Smooth muscle cell (in vitro differentiated cells): ENCODE data around the gene ZNF784. TPM values are rescaled to one million over a fixed set of nuclear protein-coding genes. Genes with fewer than 3 reads are reported as not detected.

Source experiments
- DNase-seq: peaks from one replicate; lab custom pipeline; 2025; ENCODE audit not compliant: unreplicated experiment; lab: John Stamatoyannopoulos, UW
- H2AFZ ChIP-seq: fragments of 200-600 bp; sonication (generic); 2 replicates; pipeline ENCODE4 v1.6.0; 2016; ENCODE audit warnings: antibody characterized with exemption, low read depth, mild to moderate bottlenecking
- H3F3A ChIP-seq: fragments of 200-600 bp; sonication (generic); 2 replicates; pipeline ENCODE4 v1.6.0; 2017; ENCODE audit warnings: antibody characterized with exemption, low read depth
- H3K27ac ChIP-seq: fragments of 200-600 bp; sonication (generic); 2 replicates; pipeline ENCODE4 v1.5.1; 2016; ENCODE audit warnings: low read depth, mild to moderate bottlenecking
- H3K27me3 ChIP-seq: fragments of 200-600 bp; sonication (generic); 2 replicates; pipeline ENCODE4 v1.6.1; 2016; ENCODE audit warnings: low read depth, mild to moderate bottlenecking
- H3K36me3 ChIP-seq: fragments of 200-600 bp; sonication (generic); 2 replicates; pipeline ENCODE4 v1.5.1; 2016; ENCODE audit warnings: low read depth
- H3K4me1 ChIP-seq: fragments of 200-600 bp; sonication (generic); 2 replicates; pipeline ENCODE4 v1.5.1; 2016; ENCODE audit warnings: low read depth
- H3K4me2 ChIP-seq: fragments of 200-600 bp; sonication (generic); 2 replicates; pipeline ENCODE4 v1.6.0; 2016; ENCODE audit warnings: mild to moderate bottlenecking
- H3K4me3 ChIP-seq: fragments of 200-600 bp; sonication (generic); 2 replicates; pipeline ENCODE4 v1.5.1; 2016; ENCODE audit warnings: mild to moderate bottlenecking
- H3K79me2 ChIP-seq: fragments of 200-600 bp; sonication (generic); 2 replicates; pipeline ENCODE4 v1.6.0; 2016; ENCODE audit warnings: low read depth, mild to moderate bottlenecking
- H3K9ac ChIP-seq: fragments of 200-600 bp; sonication (generic); 2 replicates; pipeline ENCODE4 v1.6.0; 2016; ENCODE audit warnings: low read depth
- H3K9me3 ChIP-seq: fragments of 200-600 bp; sonication (generic); replicated peaks from 2 replicates; pipeline ENCODE4 v1.5.1; 2016; ENCODE audit warnings: low read depth
- H4K20me1 ChIP-seq: fragments of 200-600 bp; sonication (generic); 2 replicates; pipeline ENCODE4 v1.6.0; 2016; ENCODE audit warnings: low read depth
- WGBS: methylation state at CpG from one replicate; pipeline ENCODE4 v1.1.7; 2016; ENCODE audit warnings: low lambda C conversion rate; 5-methylcytosine and 5-hydroxymethylcytosine counted together
- polyA plus RNA-seq: library from polyadenylated mRNA; unstranded; fragments of >200 nt; fragmentation: Nextera tagmentation; extraction: Ambion mirVana; gene quantifications from 2 replicates; pipeline ENCODE4 v1.2.1, GENCODE V29; 2016
- total RNA-seq: library from RNA; depleted of rRNA; stranded (reverse); fragments of >200 nt; gene quantifications from 2 replicates; pipeline ENCODE4 v1.2.3, GENCODE V29; 2014
- TF ChIP-seq, protein P1 (sequence below): fragments of 200-600 bp; sonication (generic); IDR thresholded peaks from 2 replicates; pipeline ENCODE4 v1.5.1; 2017; ENCODE audit warnings: borderline replicate concordance, mild to moderate bottlenecking, antibody characterized with exemption; ENCODE audit not compliant: insufficient read depth, poor library complexity, severe bottlenecking

Gene ZNF784
- total and polyA plus RNA-seq, 2 experiments from 2014 or later: 3.1 to 7.3 TPM

DNA sequence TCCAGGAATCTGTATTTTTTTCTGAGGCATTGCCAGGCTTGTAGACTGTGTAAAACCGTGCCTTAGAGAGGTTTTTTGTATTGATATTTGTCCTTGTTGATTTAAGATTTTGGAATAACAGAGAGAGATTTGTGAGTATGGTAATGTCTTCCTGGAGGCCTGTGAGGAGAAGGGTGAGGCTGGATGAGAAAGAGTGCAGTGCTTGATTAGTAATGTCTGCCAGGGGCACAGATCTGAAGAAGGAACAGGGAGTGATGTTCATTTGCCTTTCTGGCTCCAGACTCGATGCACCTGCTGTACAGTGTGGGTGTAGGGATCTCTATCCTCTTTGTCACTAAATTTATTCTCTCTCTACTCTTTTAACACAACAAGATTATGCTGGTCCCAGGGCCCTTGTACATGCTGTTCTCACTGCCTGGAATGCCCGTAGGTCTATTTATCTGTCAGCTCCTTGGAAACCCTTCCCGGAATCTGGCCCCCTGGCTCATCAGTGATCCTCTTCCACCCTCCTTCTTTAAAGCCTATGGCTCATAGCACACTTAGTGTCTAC is 29.3 kb downstream of the ZNF784 start:
- Histone ChIP-seq H3K4me2 (no peak overlapping the region), H3F3A (no peaks in the 10 kb centered on the region), H3K9ac (no peak overlapping the region), H3K4me1 (no peaks in the 10 kb centered on the region), H2AFZ (no peak overlapping the region), H3K27me3 (no peaks in the 10 kb centered on the region), H3K36me3 (no peaks in the 10 kb centered on the region), H4K20me1 (no peaks in the 10 kb centered on the region), H3K9me3 (no peaks in the 10 kb centered on the region), H3K27ac (no peak overlapping the region), H3K79me2 (no peaks in the 10 kb centered on the region), H3K4me3 (no peak overlapping the region)
- TF ChIP-seq, protein P1, sequence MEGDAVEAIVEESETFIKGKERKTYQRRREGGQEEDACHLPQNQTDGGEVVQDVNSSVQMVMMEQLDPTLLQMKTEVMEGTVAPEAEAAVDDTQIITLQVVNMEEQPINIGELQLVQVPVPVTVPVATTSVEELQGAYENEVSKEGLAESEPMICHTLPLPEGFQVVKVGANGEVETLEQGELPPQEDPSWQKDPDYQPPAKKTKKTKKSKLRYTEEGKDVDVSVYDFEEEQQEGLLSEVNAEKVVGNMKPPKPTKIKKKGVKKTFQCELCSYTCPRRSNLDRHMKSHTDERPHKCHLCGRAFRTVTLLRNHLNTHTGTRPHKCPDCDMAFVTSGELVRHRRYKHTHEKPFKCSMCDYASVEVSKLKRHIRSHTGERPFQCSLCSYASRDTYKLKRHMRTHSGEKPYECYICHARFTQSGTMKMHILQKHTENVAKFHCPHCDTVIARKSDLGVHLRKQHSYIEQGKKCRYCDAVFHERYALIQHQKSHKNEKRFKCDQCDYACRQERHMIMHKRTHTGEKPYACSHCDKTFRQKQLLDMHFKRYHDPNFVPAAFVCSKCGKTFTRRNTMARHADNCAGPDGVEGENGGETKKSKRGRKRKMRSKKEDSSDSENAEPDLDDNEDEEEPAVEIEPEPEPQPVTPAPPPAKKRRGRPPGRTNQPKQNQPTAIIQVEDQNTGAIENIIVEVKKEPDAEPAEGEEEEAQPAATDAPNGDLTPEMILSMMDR: no peak
- no peak for DNase-seq
- 98% methylated on average over 4 of the region's 4 CpGs for WGBS

DNA sequence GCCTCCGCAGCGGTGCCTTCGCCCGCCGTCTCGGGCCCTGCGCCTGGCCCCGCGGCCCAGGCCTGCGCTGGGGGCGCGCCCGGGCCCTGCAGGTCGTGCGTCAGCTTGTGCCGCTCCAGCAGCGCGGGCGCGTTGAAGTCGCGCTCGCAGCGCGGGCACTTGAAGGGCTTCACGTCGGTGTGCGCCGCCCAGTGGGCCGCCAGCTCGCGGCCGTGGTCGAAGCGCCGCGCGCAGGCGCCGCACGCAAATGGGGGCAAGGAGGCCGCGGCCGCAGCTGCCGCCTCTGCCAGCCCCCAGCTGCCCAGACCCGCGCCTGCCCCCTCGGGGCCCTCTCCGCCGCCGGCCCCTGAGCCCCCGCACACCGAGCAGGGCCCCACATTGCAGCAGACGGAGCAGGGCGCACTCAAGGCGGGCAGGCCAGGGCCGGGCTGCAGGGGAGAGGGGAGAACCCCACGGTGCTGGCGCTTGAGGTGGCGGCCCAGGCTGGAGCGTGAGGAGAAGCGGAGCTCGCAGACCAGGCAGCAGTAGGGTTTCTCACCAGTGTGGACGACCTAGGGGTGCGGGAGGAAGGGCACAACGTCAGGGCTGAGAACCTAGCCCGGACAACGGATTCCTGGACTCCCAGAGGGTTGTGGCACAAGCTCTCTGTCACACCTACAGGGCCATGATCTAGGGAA is 31.1 kb downstream of the ZNF784 start:
- H3K27ac ChIP-seq: no peak overlapping the region
- no peak overlapping the region for H3K4me2 ChIP-seq
- H4K20me1 ChIP-seq: no peaks in the 10 kb centered on the region
- no peak overlapping the region for H2AFZ ChIP-seq
- no peaks in the 10 kb centered on the region for H3K36me3 ChIP-seq
- H3K4me3 ChIP-seq: no peak overlapping the region
- no peaks in the 10 kb centered on the region for H3K79me2 ChIP-seq
- TF ChIP-seq, protein P1: no peak
- H3F3A ChIP-seq: no peaks in the 10 kb centered on the region
- DNase-seq: no peak
- H3K4me1 ChIP-seq: no peaks in the 10 kb centered on the region
- no peaks in the 10 kb centered on the region for H3K27me3 ChIP-seq
- no peak overlapping the region for H3K9ac ChIP-seq
- 95% methylated on average over 43 of the region's 68 CpGs for WGBS
- H3K9me3 ChIP-seq: no peaks in the 10 kb centered on the region

DNA sequence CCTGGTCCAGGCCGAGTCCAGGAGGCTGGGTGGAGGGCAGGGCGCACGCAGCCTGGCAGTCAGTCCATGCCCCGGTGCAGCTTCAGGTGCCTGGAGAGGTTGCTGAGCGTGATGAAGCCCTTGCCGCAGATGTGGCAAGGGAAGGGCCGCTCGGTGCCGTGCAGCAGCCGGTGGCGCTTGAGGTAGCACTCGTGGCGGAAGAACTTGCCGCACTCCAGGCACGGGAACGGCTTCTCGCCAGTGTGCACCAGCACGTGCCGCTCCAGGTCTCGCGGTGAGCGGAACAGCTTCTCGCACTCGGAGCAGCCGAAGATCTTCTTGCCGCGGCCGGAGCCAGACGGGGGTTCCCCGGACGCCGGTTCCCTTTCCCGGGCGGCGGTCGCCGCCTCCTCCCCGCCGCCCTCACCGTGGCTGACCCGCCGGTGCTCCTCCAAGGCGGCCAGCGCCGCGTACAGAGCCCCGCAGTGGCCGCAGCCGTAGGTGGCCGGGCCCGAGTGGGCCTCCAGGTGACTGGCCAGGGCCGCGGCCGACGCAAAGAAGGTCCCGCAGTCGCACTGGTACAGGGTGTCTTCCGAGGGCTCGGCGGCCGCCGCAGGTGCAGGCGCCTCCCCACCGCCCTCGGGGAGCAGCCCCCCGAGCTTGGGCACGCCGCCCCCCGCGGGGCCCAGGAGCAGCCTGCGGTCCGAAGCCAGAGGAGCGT is 31.8 kb downstream of the ZNF784 start:
- H3K4me1 ChIP-seq: no peaks in the 10 kb centered on the region
- H3K27ac ChIP-seq: no peak overlapping the region
- no peaks in the 10 kb centered on the region for H3K36me3 ChIP-seq
- no peak overlapping the region for H3K9ac ChIP-seq
- no peaks in the 10 kb centered on the region for H3F3A ChIP-seq
- no peaks in the 10 kb centered on the region for H3K27me3 ChIP-seq
- no peak overlapping the region for H3K4me3 ChIP-seq
- no peak overlapping the region for H3K4me2 ChIP-seq
- H4K20me1 ChIP-seq: no peaks in the 10 kb centered on the region
- no peak for DNase-seq
- no peaks in the 10 kb centered on the region for H3K9me3 ChIP-seq
- H3K79me2 ChIP-seq: no peaks in the 10 kb centered on the region
- 95% methylated on average over 35 of the region's 73 CpGs for WGBS
- TF ChIP-seq, protein P1: no peak
- no peak overlapping the region for H2AFZ ChIP-seq

DNA sequence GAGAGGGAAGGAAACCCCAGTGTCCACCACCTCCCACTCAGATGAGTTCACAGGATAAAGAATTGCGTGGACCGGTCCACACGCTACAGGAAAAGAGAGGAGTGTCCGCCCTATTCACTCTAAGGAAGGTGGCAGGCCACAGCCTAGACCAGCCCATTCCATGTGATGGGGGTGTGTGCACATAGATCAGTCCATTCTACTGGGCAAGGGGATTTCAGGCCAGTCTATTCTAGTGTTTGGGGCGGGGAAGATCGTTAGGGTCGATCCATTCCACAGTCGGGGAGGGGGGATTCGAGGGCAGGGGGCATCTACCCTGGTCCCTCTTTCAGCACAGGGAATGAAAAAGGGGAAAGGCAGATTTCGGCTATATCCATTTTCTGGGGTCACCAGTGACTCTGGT is 32.8 kb downstream of the ZNF784 start:
- no peaks in the 10 kb centered on the region for H3K4me1 ChIP-seq
- no peak overlapping the region for H3K9ac ChIP-seq
- no peaks in the 10 kb centered on the region for H3F3A ChIP-seq
- no peak overlapping the region for H2AFZ ChIP-seq
- WGBS: 92% methylated on average over 7 of the region's 10 CpGs
- no peak for DNase-seq
- no peaks in the 10 kb centered on the region for H3K27me3 ChIP-seq
- H3K79me2 ChIP-seq: no peaks in the 10 kb centered on the region
- no peak overlapping the region for H3K27ac ChIP-seq
- TF ChIP-seq, protein P1: no peak
- no peak overlapping the region for H3K4me2 ChIP-seq
- H3K4me3 ChIP-seq: no peak overlapping the region
- no peaks in the 10 kb centered on the region for H3K9me3 ChIP-seq
- no peaks in the 10 kb centered on the region for H4K20me1 ChIP-seq
- H3K36me3 ChIP-seq: no peaks in the 10 kb centered on the region
